Osteocyte (in vitro differentiated cells): ENCODE measurements around the gene METTL27. TPM values are rescaled to one million over a fixed set of nuclear protein-coding genes. Genes with fewer than 3 reads are reported as not detected.
"Not testable (repeated sequence)": the region's sequence is repeated elsewhere in the genome, so short reads cannot be mapped to it uniquely, and the experiment has no call there.

Source experiments
- DNase-seq: peaks from one replicate; pipeline ENCODE4 v3.0.0; 2021; ENCODE audit warnings: mixed read lengths; ENCODE audit not compliant: unreplicated experiment; ENCODE audit errors: extremely low spot score
- H3K27ac Mint-ChIP-seq: one replicate; pipeline ENCODE4 v1.8.0; 2021; ENCODE audit warnings: mild to moderate bottlenecking, mixed read lengths; ENCODE audit not compliant: unreplicated experiment
- H3K27me3 Mint-ChIP-seq: one replicate; pipeline ENCODE4 v1.8.0; 2021; ENCODE audit warnings: mixed read lengths; ENCODE audit not compliant: unreplicated experiment
- H3K36me3 Mint-ChIP-seq: one replicate; pipeline ENCODE4 v1.8.0; 2021; ENCODE audit warnings: mixed read lengths; ENCODE audit not compliant: unreplicated experiment
- H3K4me1 Mint-ChIP-seq: one replicate; pipeline ENCODE4 v1.8.0; 2021; ENCODE audit warnings: mixed read lengths; ENCODE audit not compliant: unreplicated experiment
- H3K4me3 Mint-ChIP-seq: one replicate; pipeline ENCODE4 v1.8.0; 2021; ENCODE audit warnings: mild to moderate bottlenecking, moderate library complexity, mixed read lengths; ENCODE audit not compliant: unreplicated experiment
- H3K9me3 Mint-ChIP-seq: one replicate; pipeline ENCODE4 v1.8.0; 2021; ENCODE audit warnings: mixed read lengths; ENCODE audit not compliant: unreplicated experiment
- total RNA-seq: library from RNA; stranded (reverse); gene quantifications from 2 replicates; pipeline ENCODE4 v1.2.1, GENCODE V29; 2021
- TF ChIP-seq, protein P1 (sequence below): fragments of 200-600 bp; sonication (generic); IDR thresholded peaks from 2 replicates; pipeline ENCODE4 v1.5.0; 2021; ENCODE audit warnings: antibody characterized with exemption, mild to moderate bottlenecking, moderate library complexity

Gene METTL27
- total RNA-seq, 1 donor from 2014 or later, result 2.2 TPM

DNA sequence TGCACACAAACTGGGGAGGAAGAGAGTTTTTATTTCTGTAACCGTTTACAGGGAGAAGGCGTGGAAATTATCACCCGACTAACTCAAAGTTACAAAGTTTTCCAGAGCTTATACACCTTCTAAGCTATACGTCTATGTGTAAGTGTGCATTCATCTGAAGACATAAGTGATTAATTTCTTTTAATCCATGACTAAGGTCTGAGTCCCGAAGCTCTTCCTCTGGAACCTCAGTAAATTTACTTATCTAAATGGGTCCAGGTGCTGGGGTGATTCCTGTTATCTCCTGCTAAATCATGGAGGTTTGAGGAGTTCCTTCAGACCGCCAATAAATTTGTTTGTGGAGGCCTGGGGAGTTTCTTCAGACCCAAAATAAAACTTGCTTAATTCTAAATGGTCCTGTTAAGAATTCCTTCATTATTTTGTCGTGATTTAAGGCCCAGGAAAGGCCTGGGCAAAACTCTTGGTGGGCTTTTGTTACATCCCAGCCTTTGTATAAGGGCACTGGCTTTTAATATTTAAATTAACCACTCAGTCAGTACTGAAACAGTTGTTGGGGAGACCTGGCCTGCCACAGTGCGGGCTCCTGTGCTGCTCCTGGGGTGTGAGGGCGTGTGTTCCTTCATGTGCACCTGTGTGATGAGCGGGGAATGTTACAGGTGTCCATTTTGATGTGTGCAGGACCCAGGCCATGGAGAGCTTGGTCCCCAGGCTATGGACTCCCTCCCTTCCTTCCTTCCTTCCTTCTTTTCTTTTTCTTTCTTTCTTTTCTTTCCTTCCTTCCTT lies 5.8 kb upstream of the METTL27 start:
- Mint-ChIP-seq H3K4me3 (no peak overlapping the region), H3K36me3 (no peaks in the 10 kb centered on the region), H3K4me1 (peaks cover 47% of the 10 kb centered on the region), H3K27me3 (no peaks in the 10 kb centered on the region), H3K9me3 (no peaks in the 10 kb centered on the region), H3K27ac (no peak overlapping the region)
- TF ChIP-seq, protein P1, sequence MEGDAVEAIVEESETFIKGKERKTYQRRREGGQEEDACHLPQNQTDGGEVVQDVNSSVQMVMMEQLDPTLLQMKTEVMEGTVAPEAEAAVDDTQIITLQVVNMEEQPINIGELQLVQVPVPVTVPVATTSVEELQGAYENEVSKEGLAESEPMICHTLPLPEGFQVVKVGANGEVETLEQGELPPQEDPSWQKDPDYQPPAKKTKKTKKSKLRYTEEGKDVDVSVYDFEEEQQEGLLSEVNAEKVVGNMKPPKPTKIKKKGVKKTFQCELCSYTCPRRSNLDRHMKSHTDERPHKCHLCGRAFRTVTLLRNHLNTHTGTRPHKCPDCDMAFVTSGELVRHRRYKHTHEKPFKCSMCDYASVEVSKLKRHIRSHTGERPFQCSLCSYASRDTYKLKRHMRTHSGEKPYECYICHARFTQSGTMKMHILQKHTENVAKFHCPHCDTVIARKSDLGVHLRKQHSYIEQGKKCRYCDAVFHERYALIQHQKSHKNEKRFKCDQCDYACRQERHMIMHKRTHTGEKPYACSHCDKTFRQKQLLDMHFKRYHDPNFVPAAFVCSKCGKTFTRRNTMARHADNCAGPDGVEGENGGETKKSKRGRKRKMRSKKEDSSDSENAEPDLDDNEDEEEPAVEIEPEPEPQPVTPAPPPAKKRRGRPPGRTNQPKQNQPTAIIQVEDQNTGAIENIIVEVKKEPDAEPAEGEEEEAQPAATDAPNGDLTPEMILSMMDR, result no peak
- no peak for DNase-seq

DNA sequence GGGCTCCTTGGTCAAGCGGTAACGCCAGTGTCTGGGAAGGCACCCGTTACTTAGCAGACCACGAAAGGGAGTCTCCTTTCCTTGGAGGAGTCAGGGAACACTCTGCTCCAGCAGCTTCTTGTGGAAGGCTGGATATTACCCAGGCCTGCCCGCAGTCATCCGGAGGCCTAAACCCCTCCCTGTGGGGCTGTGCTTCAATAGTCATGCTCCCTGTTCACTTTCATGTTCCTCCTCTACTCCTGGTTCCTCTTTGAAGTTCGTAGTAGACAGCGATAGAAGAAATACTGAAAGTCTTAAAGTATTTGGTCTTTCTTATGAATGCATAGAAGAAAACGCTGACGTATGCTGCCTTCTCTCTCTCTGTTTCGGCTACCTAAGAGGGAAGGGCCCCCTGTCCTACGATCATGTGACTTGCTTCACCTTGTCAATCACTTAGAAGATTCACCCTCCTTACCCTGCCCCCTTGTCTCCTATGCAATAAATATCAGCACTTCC lies 3.4 kb upstream of the METTL27 start:
- not testable (repeated sequence) for H3K9me3 Mint-ChIP-seq, H3K27ac Mint-ChIP-seq, H3K36me3 Mint-ChIP-seq, DNase-seq, H3K4me3 Mint-ChIP-seq, H3K27me3 Mint-ChIP-seq
- H3K4me1 Mint-ChIP-seq, result peaks cover 32% of the 10 kb centered on the region

DNA sequence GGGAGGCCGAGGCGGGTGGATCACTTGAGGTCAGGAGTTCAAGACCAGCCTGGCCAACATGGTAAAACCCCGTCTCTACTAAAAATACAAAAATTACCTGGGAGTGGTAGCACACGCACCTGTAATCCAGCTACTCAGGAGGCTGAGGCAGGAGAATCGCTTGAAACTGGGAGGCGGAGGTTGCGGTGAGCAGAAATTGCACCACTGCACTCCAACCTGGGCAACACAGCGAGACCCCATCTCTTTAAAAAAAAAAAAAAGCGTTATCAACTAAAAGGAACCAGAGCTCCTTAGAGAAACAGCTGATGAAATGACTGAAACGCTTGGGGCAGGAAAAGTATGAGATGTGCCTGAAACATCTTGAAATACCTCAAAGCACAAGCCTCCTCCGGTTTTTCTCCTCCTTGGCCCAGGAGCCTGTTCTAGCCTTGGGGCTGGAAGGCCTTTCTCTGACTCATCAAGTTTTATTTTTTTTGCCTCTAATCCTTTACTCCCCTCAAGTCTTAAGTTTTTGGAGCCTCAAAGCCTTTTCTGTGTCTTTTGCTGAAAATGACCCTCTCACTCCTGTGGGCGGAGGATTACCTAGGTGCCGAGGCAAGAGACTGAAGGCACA lies 2.6 kb upstream of the METTL27 start:
- no peaks in the 10 kb centered on the region for H3K9me3 Mint-ChIP-seq
- no peak overlapping the region for H3K4me3 Mint-ChIP-seq
- TF ChIP-seq, protein P1, result no peak
- no peak for DNase-seq
- peaks cover 24% of the 10 kb centered on the region for H3K4me1 Mint-ChIP-seq
- no peaks in the 10 kb centered on the region for H3K36me3 Mint-ChIP-seq
- peak overlapping the region; percentile 76 for H3K27ac Mint-ChIP-seq
- no peaks in the 10 kb centered on the region for H3K27me3 Mint-ChIP-seq

DNA sequence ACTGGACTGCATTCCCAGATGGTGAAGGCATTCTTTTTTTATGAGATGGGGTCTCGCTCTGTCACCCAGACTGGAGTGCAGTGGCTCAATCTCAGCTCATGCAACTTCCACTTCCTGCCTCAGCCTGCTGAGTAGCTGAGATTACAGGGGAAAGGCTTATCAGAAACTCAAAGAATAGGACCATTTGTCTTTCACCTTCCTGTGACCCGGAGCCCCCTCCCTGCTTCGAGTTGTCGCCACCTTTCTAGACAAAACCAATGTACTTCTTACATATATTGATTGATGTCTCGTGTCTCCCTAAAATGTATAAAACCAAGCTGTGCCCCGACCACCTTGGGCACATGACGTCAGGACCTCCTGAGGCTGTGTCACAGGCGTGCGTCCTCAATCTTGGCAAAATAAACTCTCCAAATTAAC lies 1.8 kb upstream of the METTL27 start:
- TF ChIP-seq, protein P1, result no peak
- H3K4me3 Mint-ChIP-seq, result no peak overlapping the region
- H3K4me1 Mint-ChIP-seq, result peaks cover 18% of the 10 kb centered on the region
- H3K27ac Mint-ChIP-seq, result no peak overlapping the region
- no peaks in the 10 kb centered on the region for H3K36me3 Mint-ChIP-seq
- no peaks in the 10 kb centered on the region for H3K27me3 Mint-ChIP-seq
- H3K9me3 Mint-ChIP-seq, result no peaks in the 10 kb centered on the region
- no peak for DNase-seq

DNA sequence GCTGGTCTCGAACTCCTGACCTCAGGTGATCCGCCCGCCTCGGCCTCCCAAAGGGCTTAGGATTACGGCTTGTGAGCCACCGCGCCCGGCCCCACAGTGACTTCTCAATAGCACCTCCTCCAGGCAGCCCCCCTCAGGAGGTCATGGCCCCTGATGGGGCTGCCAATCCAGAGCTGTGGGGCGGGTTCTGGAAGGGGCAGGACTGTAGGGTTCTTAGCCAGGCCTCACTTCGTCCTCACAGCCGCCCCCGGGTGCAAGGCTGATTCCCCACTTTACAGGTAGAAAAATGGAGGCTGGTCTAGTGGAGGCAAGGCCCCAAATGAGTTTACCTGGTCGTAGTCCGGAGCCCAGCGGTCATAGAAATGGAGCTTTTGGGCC lies 638 bp downstream of the METTL27 start:
- Mint-ChIP-seq H3K4me1 (peaks cover 18% of the 10 kb centered on the region), H3K9me3 (no peaks in the 10 kb centered on the region), H3K4me3 (peak overlapping the region; percentile 88), H3K36me3 (no peaks in the 10 kb centered on the region), H3K27me3 (no peaks in the 10 kb centered on the region), H3K27ac (no peak overlapping the region)
- DNase-seq, result no peak
- TF ChIP-seq, protein P1, result no peak
